Adrenal gland (tissue), 12 donors: Measurements from ENCODE around the gene TOM1. TPM values are rescaled to one million over a fixed set of nuclear protein-coding genes. Genes with fewer than 3 reads are reported as not detected.
A peak's percentile ranks its signal among the peaks of the same experiment; 100 is the strongest.

ENCODE experiments used
- DNase-seq, 7 donors: peaks; one replicate each; pipeline ENCODE4 v3.0.0-alpha.2; 2019 to 2020
- H3K27ac ChIP-seq, 5 donors: fragments of 200-600 bp; sonication (generic) in 4 of 5; 1 replicate in 3 of 5; 2 replicates in 2 of 5; pipeline versions ENCODE4 v1.5.1 to v1.8.0; 2016 to 2020; ENCODE audit warnings: mild to moderate bottlenecking in 1 of 5
- H3K27me3 ChIP-seq: fragments of 200-600 bp; 2 replicates; pipeline ENCODE4 v1.8.0; 2021
- H3K36me3 ChIP-seq, 2 donors: fragments of 200-600 bp; replicated peaks in 1 of 2; 1 replicate in 1 of 2; 2 replicates in 1 of 2; pipeline versions ENCODE4 v1.5.1 to v1.8.0; 2018 to 2022
- H3K4me1 ChIP-seq, 2 donors: fragments of 200-600 bp; replicated peaks in 1 of 2; 1 replicate in 1 of 2; 2 replicates in 1 of 2; pipeline versions ENCODE4 v1.5.1 to v1.8.0; 2018 to 2021
- H3K4me3 ChIP-seq, 4 donors: fragments of 200-600 bp; sonication (generic) in 3 of 4; one replicate each; pipeline ENCODE4 v1.5.1; 2016 to 2018
- H3K9me3 ChIP-seq, 3 donors: fragments of 200-600 bp; sonication (generic) in 1 of 3; replicated peaks in 1 of 3; 1 replicate in 2 of 3; 2 replicates in 1 of 3; pipeline versions ENCODE4 v1.5.1 to v1.8.0; 2016 to 2021
- POLR2A ChIP-seq, 2 donors: fragments of 450-650 bp; IDR thresholded peaks; one replicate each; pipeline ENCODE4 v1.6.1; 2017; ENCODE audit warnings: antibody characterized with exemption in 2 of 2, mild to moderate bottlenecking in 2 of 2, moderate library complexity in 1 of 2
- WGBS, 4 donors: extraction: QIAGEN DNeasy Blood & Tissue Kit in 2 of 4; methylation state at CpG; one replicate each; pipeline versions ENCODE4 v1.1.5 to v1.1.7; 2013 to 2017; 5-methylcytosine and 5-hydroxymethylcytosine counted together
- intact Hi-C, 2 donors: fragments of 100-400 bp; cut with DNase I; formaldehyde crosslinking; loops; one replicate each; pipeline versions ENCODE4 v1.14.1 to v1.15.0; 2022 to 2023
- polyA plus RNA-seq, 3 donors: library from polyadenylated mRNA; stranded (reverse); fragments of 200-250 nt in 2 of 3; fragments of 350-450 nt in 1 of 3; fragmentation: Illumina TruSeq in 1 of 3; extraction: RNeasy Lipid Tissue Mini Kit (QIAGEN cat#74804) in 1 of 3; gene quantifications; one replicate each; pipeline ENCODE4 v1.2.3, GENCODE V29; 2013 to 2014
- total RNA-seq, 9 donors: library from RNA; depleted of rRNA in 4 of 9; stranded (reverse); fragments of >200 nt in 4 of 9; fragments of 120-200 nt in 1 of 9; fragmentation: NEBNext Ultra II Directional in 1 of 9; extraction: Animal tissue kit (Norgen Biotek cat#: 25700) in 1 of 9; gene quantifications; one replicate each; pipeline versions ENCODE4 v1.1.0 to v1.2.4, GENCODE V29; 2013 to 2023
- TF ChIP-seq, protein P1 (sequence below), 6 experiments: fragments of 450-650 bp in 4 of 6; fragments of 200-600 bp in 2 of 6; sonication (generic) in 1 of 6; IDR thresholded peaks; 1 replicate in 5 of 6; 2 replicates in 1 of 6; pipeline versions ENCODE4 v1.5.1 to v1.8.0; 2016 to 2021; ENCODE audit warnings: antibody characterized with exemption in 6 of 6, mild to moderate bottlenecking in 2 of 6, moderate library complexity in 1 of 6
- donor health status: healthy with polysubstance abuse.
- donor health status: Bipolar disorder and iron deficiency.
- donor health status: DM: yes; HTN: yes; CAD: no.
- donor health status: DM: no; HTN: no; CAD: no.
- donor health status: DM: no; HTN: no; CAD: no.
- donor health status: DM: yes; HTN: yes; CAD: no.

The TOM1 gene
- total and polyA plus RNA-seq, 12 donors: 57.5 to 188 (median 106) TPM

DNA sequence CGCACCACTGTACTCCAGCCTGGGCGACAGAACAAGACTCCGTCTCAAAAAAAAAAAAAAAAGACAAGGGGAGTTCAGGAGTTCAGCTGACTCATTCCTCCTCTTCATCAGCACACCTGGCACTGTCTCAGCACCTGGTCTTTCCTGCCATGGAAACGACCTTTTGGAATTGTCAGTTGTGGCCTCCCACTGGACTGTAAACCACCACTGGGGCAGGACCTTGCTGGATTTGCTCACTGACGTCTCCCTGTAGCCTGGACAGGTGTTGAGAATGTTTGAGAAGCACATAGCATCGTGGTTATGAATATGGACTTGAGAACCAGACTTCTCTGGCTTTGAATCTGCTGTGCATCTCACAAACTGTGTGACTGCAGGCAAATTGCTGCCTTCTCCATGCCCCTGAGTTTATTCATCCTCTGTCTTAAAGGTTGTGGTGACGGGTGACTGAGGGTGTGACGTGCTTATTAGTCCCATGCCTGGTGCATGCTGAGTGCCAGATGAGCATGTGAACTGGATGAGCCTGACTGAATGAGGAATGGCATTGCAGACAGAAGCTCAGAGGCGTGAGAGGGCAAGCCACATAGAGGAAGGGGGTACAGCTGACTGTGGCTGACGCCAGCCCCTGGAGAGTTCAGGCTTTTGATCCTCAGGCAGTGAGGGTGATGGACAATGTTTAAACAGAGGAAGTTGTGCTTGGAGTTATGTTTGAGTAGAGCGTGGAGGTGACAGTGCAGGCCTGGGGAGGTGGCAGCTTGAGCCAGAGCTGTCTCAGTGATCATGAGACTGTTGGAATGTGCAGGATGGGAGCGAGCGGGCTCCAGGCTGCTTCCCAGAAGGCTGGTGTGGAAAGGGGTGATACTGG is 12.7 kb downstream of the TOM1 start:
- 80 to 86% (median 85%) methylated on average over 13 of the region's 13 CpGs for WGBS, 4 donors
- peak in 3 of 7 donors; percentile 17 to 62 (median 33) for DNase-seq
- TF ChIP-seq, protein P1, sequence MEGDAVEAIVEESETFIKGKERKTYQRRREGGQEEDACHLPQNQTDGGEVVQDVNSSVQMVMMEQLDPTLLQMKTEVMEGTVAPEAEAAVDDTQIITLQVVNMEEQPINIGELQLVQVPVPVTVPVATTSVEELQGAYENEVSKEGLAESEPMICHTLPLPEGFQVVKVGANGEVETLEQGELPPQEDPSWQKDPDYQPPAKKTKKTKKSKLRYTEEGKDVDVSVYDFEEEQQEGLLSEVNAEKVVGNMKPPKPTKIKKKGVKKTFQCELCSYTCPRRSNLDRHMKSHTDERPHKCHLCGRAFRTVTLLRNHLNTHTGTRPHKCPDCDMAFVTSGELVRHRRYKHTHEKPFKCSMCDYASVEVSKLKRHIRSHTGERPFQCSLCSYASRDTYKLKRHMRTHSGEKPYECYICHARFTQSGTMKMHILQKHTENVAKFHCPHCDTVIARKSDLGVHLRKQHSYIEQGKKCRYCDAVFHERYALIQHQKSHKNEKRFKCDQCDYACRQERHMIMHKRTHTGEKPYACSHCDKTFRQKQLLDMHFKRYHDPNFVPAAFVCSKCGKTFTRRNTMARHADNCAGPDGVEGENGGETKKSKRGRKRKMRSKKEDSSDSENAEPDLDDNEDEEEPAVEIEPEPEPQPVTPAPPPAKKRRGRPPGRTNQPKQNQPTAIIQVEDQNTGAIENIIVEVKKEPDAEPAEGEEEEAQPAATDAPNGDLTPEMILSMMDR (IDR thresholded peaks at IDR 0.05): no peak
- no peak for TF ChIP-seq POLR2A (IDR thresholded peaks at IDR 0.05)
- Histone ChIP-seq H3K4me1 (peaks cover 29 to 76% of the 10 kb centered on the region in 2 donors), H3K36me3 (peaks cover 0 to 11% of the 10 kb centered on the region in 2 donors), H3K27me3 (no peaks in the 10 kb centered on the region), H3K4me3 (no peak overlapping the region), H3K27ac (peak overlapping the region; percentile 82 to 96 (median 93)), H3K9me3 (no peaks in the 10 kb centered on the region)
- intact Hi-C loops: no loop called here

DNA sequence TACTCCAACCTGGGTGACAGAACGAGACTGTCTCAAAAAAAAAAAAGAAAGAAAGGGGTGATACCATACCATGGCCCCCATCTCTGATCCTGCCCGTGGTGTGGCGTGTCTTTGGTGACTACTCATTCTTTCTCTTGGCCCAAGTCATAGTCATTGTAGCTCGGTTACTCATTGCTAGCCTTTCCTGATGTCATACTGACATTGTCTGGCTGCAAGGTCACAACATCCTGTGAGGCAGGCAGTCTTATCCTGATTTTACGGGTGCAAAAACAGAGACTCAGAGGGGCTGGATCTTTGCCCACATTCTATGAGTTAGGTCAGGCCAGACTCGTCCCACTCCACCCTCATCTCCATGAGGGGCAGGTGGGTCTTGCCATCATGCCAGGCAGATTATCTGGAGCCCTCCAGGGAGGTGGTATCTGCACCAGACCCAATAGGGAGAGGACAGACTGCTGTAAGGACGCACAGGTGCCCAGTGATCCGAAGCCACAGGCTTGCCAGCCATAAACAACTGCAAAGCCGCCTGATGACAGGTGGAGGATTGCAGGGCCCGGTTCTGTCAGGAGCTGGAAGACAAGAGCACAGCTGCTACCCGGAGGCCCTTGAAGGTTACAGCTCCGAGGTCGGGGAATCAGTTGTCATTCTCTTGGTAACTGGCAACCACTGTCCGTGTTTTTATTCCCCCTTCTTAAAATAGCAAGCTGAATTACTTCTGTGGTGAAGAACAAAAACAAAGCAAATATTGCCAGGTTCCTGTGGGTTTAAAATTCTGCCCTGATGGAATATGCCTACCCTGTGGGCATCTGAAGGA is 13.8 kb downstream of the TOM1 start:
- Histone ChIP-seq H3K9me3 (no peaks in the 10 kb centered on the region), H3K27ac (peak overlapping the region; percentile 82 to 96 (median 93)), H3K4me3 (no peak overlapping the region), H3K4me1 (peaks cover 34 to 75% of the 10 kb centered on the region in 2 donors), H3K27me3 (no peaks in the 10 kb centered on the region), H3K36me3 (peaks cover 0 to 22% of the 10 kb centered on the region in 2 donors)
- intact Hi-C loops: no loop called here
- TF ChIP-seq POLR2A (IDR thresholded peaks at IDR 0.05): peak in 1 of 2 donors; percentile 65
- TF ChIP-seq, protein P1 (IDR thresholded peaks at IDR 0.05): no peak
- DNase-seq: peak; percentile 78 to 94 (median 90)
- WGBS, 4 donors: 19 to 27% (median 24%) methylated on average over 8 to 14 of the region's 14 CpGs

DNA sequence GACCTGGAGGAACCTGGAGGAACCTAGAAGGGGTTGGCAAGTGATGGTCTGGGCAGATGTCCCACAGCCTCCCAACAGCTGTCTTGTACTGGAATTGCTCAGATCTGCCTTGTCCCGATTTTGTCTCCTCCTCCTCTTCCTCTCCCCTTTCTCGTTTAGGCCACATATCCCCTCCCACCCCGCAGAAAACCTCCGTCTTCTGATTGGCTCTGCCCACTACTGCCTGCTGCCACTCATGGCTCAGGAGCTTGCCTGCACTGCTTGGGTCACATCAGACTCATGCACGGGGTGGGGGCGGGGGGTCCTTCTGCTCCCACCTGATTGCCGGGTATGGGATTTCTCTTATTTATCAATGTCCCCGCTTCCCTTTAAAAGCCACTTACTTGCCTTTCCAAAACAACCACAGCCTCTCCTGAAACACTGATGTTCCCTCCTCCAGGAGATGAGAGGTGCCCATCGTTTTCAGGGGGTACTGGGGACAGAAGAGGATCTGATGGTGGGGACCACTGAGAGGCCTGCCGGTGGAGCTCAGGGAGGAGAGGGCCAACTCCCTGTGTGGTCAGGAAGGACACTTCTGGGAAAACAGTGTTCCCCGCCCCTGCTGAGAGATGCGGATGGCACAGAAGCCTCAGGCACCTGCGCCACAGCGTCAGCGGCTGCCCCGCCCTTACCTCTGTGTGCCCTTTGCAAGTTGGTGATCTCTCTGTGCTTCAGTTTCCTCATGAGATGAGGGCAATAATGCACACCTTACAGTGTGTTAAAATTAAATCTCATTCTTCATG is 14.7 kb downstream of the TOM1 start:
- peak in 3 of 7 donors; percentile 12 to 63 (median 36) for DNase-seq
- peaks cover 0 to 30% of the 10 kb centered on the region in 2 donors for H3K36me3 ChIP-seq
- no peak for TF ChIP-seq POLR2A (IDR thresholded peaks at IDR 0.05)
- TF ChIP-seq, protein P1 (IDR thresholded peaks at IDR 0.05): no peak
- intact Hi-C loops: no loop called here
- 71 to 78% (median 73%) methylated on average over 15 to 16 of the region's 16 CpGs for WGBS, 4 donors
- H3K27me3 ChIP-seq: no peaks in the 10 kb centered on the region
- H3K9me3 ChIP-seq: no peaks in the 10 kb centered on the region
- no peak overlapping the region for H3K4me3 ChIP-seq
- H3K27ac ChIP-seq: peak overlapping the region; percentile 82 to 96 (median 93)
- peaks cover 40 to 81% of the 10 kb centered on the region in 2 donors for H3K4me1 ChIP-seq
